HepG2 (cell line): ENCODE data around the gene SREBF1. TPM values are rescaled to one million over a fixed set of nuclear protein-coding genes. Genes with fewer than 3 reads are reported as not detected.

ENCODE experiments used
- ATAC-seq: fragments of 200-7000 bp; cut with Tn5 transposase; 3 replicates; pipeline ENCODE4 v1.9.1; 2020; ENCODE audit warnings: mild to moderate bottlenecking, moderate library complexity
- BruUV-seq: library from RNA; stranded (reverse); fragments of 400-500 nt; replicated peaks from 2 replicates; lab custom pipeline; 2021; lab: Mats Ljungman, UMichigan
- CTCF ChIA-PET: fragments of 300-600 bp; formaldehyde crosslinking; extraction: SDS; loops from one replicate; lab custom pipeline; 2021; ENCODE audit warnings: low total read pairs, inconsistent platforms, low intra/inter-chr PET ratio; lab: Yijun Ruan, JAX
- POLR2A ChIA-PET: fragments of 350-600 bp; sonication (Branson Sonifier 250); formaldehyde crosslinking; loops from one replicate; lab custom pipeline; 2020; ENCODE audit warnings: antibody characterized with exemption, inconsistent platforms; lab: Yijun Ruan, JAX
- DNase-seq: peaks from one replicate; pipeline ENCODE4 v3.0.0-alpha.2; 2015; ENCODE audit warnings: low spot score
- FAIRE-seq: peaks from 3 replicates; lab custom pipeline; 2011; peaks lifted over from hg19 to GRCh38; lab: Jason Lieb, UNC
- H2AFZ ChIP-seq: one replicate; pipeline ENCODE4 v1.6.1; 2011; ENCODE audit warnings: low read length, inconsistent platforms
- H3K27ac ChIP-seq: fragments of 300-600 bp; 3 replicates; pipeline ENCODE4 v1.8.0; 2011; ENCODE audit warnings: mixed run types, mild to moderate bottlenecking, mixed read lengths, low read length, inconsistent platforms; ENCODE audit not compliant: insufficient read depth; ENCODE audit errors: extremely low read length
- H3K27me3 ChIP-seq, 2 experiments: fragments of 200-600 bp in 1 of 2; 2 replicates in 1 of 2; 3 replicates in 1 of 2; pipeline versions ENCODE4 v1.6.0 to v1.8.0; 2011; ENCODE audit warnings: low read length in 2 of 2, mild to moderate bottlenecking in 2 of 2, moderate library complexity in 2 of 2, inconsistent platforms in 1 of 2; ENCODE audit not compliant: insufficient read depth in 2 of 2, control insufficient read depth in 1 of 2
- H3K36me3 ChIP-seq, 2 experiments: fragments of 200-600 bp in 1 of 2; replicated peaks in 1 of 2; 2 replicates in 1 of 2; 3 replicates in 1 of 2; pipeline versions ENCODE4 v1.5.1 to v1.8.0; 2011; ENCODE audit warnings: low read length in 2 of 2, inconsistent platforms in 1 of 2; ENCODE audit not compliant: insufficient read depth in 2 of 2, control insufficient read depth in 1 of 2
- H3K4me1 ChIP-seq: 2 replicates; pipeline ENCODE4 v1.5.1; 2012; ENCODE audit warnings: low read length, inconsistent platforms; ENCODE audit not compliant: insufficient read depth
- H3K4me2 ChIP-seq: 2 replicates; pipeline ENCODE4 v1.6.0; 2011; ENCODE audit warnings: low read depth, low read length, inconsistent platforms
- H3K4me3 ChIP-seq, 3 experiments: fragments of 200-600 bp in 1 of 3; sonication (generic), shearing (Covaris generic) in 1 of 3; replicated peaks in 1 of 3; 2 replicates each; pipeline ENCODE4 v1.5.1; 2011 to 2016; ENCODE audit warnings: low read length in 3 of 3, inconsistent platforms in 2 of 3, low read depth in 2 of 3, mild to moderate bottlenecking in 2 of 3, control low read depth in 1 of 3, mixed read lengths in 1 of 3; ENCODE audit not compliant: insufficient read depth in 1 of 3
- H3K79me2 ChIP-seq: one replicate; pipeline ENCODE4 v1.6.1; 2011; ENCODE audit warnings: low read length, inconsistent platforms; ENCODE audit not compliant: insufficient read depth
- H3K9ac ChIP-seq: 2 replicates; pipeline ENCODE4 v1.6.0; 2011; ENCODE audit warnings: mild to moderate bottlenecking, low read depth, low read length, inconsistent platforms; ENCODE audit not compliant: insufficient read depth
- H3K9me3 ChIP-seq: 2 replicates; pipeline ENCODE4 v1.5.1; 2012; ENCODE audit warnings: mild to moderate bottlenecking, low read length
- H4K20me1 ChIP-seq: 2 replicates; pipeline ENCODE4 v1.6.0; 2011; ENCODE audit warnings: inconsistent platforms, mild to moderate bottlenecking, low read length, moderate library complexity; ENCODE audit not compliant: insufficient read depth
- AGO2 ChIP-seq: fragments of 200-400 bp; formaldehyde crosslinking; optimal IDR thresholded peaks from 2 replicates; pipeline ENCODE3; 2017; ENCODE audit warnings: mild to moderate bottlenecking, low read depth, low read length, moderate library complexity
- KAT7 ChIP-seq: IDR thresholded peaks from 2 replicates; pipeline ENCODE4 v1.6.1; 2018; ENCODE audit warnings: borderline replicate concordance, missing compliant biosample characterization
- KLF12 ChIP-seq: sonication (generic); formaldehyde crosslinking; IDR thresholded peaks from 2 replicates; pipeline ENCODE4 v1.4.0; 2020; ENCODE audit warnings: missing genetic modification reagents, borderline replicate concordance
- RBM22 ChIP-seq: fragments of 200-400 bp; formaldehyde crosslinking; optimal IDR thresholded peaks from 2 replicates; pipeline ENCODE3; 2017; ENCODE audit warnings: mild to moderate bottlenecking, low read length, moderate library complexity
- SNAI1 ChIP-seq: sonication (generic); formaldehyde crosslinking; IDR thresholded peaks from 2 replicates; pipeline ENCODE4 v1.5.0; 2020; ENCODE audit warnings: mild to moderate bottlenecking, missing genetic modification reagents, borderline replicate concordance
- TRIM24 ChIP-seq: sonication (generic); formaldehyde crosslinking; IDR thresholded peaks from 2 replicates; pipeline ENCODE4 v1.8.0; 2022; ENCODE audit warnings: mild to moderate bottlenecking, missing genetic modification reagents
- ZNF256 ChIP-seq: sonication (generic); formaldehyde crosslinking; conservative IDR thresholded peaks from 2 replicates; pipeline ENCODE4 v1.4.0; 2020; ENCODE audit warnings: missing genetic modification reagents
- ZNF615 ChIP-seq: sonication (generic); formaldehyde crosslinking; IDR thresholded peaks from 2 replicates; pipeline ENCODE4 v1.5.0; 2020; ENCODE audit warnings: mild to moderate bottlenecking, missing genetic modification reagents, borderline replicate concordance
- ZNF790 ChIP-seq: sonication (generic); formaldehyde crosslinking; IDR thresholded peaks from 2 replicates; pipeline ENCODE4 v1.8.0; 2022; ENCODE audit warnings: missing genetic modification reagents, mild to moderate bottlenecking, borderline replicate concordance
- WGBS: methylation state at CpG from one replicate; pipeline ENCODE4 v1.1.6; 2017; ENCODE audit warnings: low lambda C conversion rate; 5-methylcytosine and 5-hydroxymethylcytosine counted together
- in situ Hi-C: cut with HindIII; loops from 2 replicates; pipeline ENCODE4 v1.10.0; 2017; ENCODE audit warnings: low pct_unique_long_range_greater_than_20kb; ENCODE audit not compliant: extremely low pct_ligation_motif_present
- intact Hi-C: fragments of 100-400 bp; cut with micrococcal nuclease; formaldehyde crosslinking; loops from one replicate; pipeline ENCODE4 v1.10.0; 2022; ENCODE audit not compliant: unreplicated experiment
- polyA plus RNA-seq, 8 experiments: library from polyadenylated mRNA; depleted of rRNA in 3 of 8; stranded (reverse) in 7 of 8; unstranded in 1 of 8; fragments of >200 nt; fragmentation: Illumina TruSeq in 4 of 8; extraction: Trizol in 4 of 8; gene quantifications; 2 replicates each; pipeline versions ENCODE4 v1.2.1 to v1.2.3, GENCODE V29; 2011 to 2016; ENCODE audit warnings: low read depth in 4 of 8, missing spikeins in 1 of 8, mixed read lengths in 1 of 8; ENCODE audit not compliant: insufficient read depth in 1 of 8
- total RNA-seq, 5 experiments: library from RNA; depleted of rRNA; stranded (reverse); fragments of >200 nt; fragmentation: Illumina TruSeq; extraction: Trizol; gene quantifications; 2 replicates each; pipeline ENCODE4 v1.2.3, GENCODE V29; 2016; ENCODE audit warnings: low read depth in 1 of 5

The SREBF1 gene
- total and polyA plus RNA-seq, 2 of the 13 experiments (the other 11 are each of a cell fraction or from before 2014, with no cell fraction given), result 34.3 to 38.0 TPM

DNA sequence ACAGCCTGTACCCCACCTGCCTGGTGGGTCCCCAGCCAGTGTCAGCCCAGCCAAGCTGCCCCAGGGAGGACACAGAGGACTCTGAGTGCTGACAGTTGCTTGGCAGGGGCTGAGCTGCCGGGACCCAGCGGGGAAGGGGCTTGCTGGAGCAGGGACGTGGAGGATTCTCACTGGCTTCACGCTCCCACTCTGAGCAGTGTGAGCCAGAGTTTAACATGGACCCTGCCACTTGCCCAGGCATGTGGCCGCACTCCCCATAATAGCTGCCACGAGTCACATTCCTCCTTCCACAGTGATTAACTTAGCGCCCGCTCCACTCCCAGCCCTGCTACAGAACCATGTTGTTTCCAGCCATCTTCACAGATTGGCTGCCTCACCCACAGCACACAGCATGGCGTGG, 31.2 kb downstream of the SREBF1 start:
- DNase-seq (no peak), ATAC-seq (no peak), FAIRE-seq (no peak)
- TF ChIP-seq TRIM24 (CRISPR knock-in tag), result no peak
- no peak for TF ChIP-seq SNAI1 (CRISPR knock-in tag)
- no peak for TF ChIP-seq ZNF256 (CRISPR knock-in tag)
- TF ChIP-seq ZNF615 (CRISPR knock-in tag), result no peak
- TF ChIP-seq AGO2, result peak; percentile 40
- TF ChIP-seq KAT7, result no peak
- no peak for TF ChIP-seq KLF12 (CRISPR knock-in tag)
- H3K79me2 ChIP-seq, result no peaks in the 10 kb centered on the region
- no peaks in the 10 kb centered on the region for H4K20me1 ChIP-seq
- no peak overlapping the region for H3K4me2 ChIP-seq
- in situ Hi-C loops (no loop called here), intact Hi-C loops (no loop called here)
- H2AFZ ChIP-seq, result no peak overlapping the region
- peaks cover 9 to 11% of the 10 kb centered on the region in 2 experiments for H3K36me3 ChIP-seq
- H3K27ac ChIP-seq, result peak overlapping the region; percentile 47
- BruUV-seq, result no TSS peak
- CTCF ChIA-PET, result no interaction called here
- 86% methylated on average over 5 of the region's 9 CpGs for WGBS
- no peaks in the 10 kb centered on the region for H3K27me3 ChIP-seq
- H3K9me3 ChIP-seq, result no peaks in the 10 kb centered on the region
- H3K9ac ChIP-seq, result no peak overlapping the region
- POLR2A ChIA-PET, result no interaction called here
- no peak overlapping the region for H3K4me3 ChIP-seq
- peaks cover 21% of the 10 kb centered on the region for H3K4me1 ChIP-seq

DNA sequence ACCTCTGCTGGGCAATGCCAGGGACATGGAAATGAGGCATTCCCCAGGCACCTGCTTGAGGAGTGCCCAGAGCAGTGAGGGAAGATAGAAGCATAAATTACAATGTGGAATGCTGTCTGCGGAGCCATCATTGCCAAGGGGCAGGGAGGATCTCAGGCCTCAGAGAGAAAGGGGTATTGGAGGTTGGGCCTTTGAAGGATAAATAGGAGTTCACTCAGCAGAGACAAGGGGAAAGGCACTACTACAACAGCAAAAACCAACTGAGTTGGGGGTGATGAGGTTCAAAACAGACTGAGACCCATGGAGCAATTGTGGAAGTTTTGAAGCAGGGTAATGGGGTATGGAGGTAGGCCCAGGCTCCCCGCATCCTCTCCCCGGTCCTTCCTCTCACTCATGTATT, 32.8 kb downstream of the SREBF1 start:
- Histone ChIP-seq H3K9me3 (no peaks in the 10 kb centered on the region), H2AFZ (no peak overlapping the region), H4K20me1 (no peaks in the 10 kb centered on the region), H3K4me1 (peaks cover 21% of the 10 kb centered on the region), H3K79me2 (no peaks in the 10 kb centered on the region), H3K27ac (no peak overlapping the region), H3K9ac (no peak overlapping the region), H3K4me3 (no peak overlapping the region), H3K36me3 (peaks cover 10 to 12% of the 10 kb centered on the region in 2 experiments), H3K4me2 (no peak overlapping the region)
- 100% methylated on average over 3 of the region's 3 CpGs for WGBS
- ChIA-PET POLR2A (no interaction called here), CTCF (no interaction called here)
- intact Hi-C loops, result no loop called here
- in situ Hi-C loops, result no loop called here
- BruUV-seq, result TSS peak; percentile 33
- DNase-seq, result no peak
- TF ChIP-seq RBM22 (peak; percentile 72), ZNF790 (no peak)
- TF ChIP-seq, all 625 proteins: peak for 1
- FAIRE-seq (no peak), ATAC-seq (no peak)
- no peaks in the 10 kb centered on the region for H3K27me3 ChIP-seq
